ENCODE results near the gene HNRNPLL. TPM values are rescaled to one million over a fixed set of nuclear protein-coding genes. Genes with fewer than 3 reads are reported as not detected.

Gene HNRNPLL
- total and polyA plus RNA-seq, 4 experiments from 2014 or later: 71.2 to 105 (median 88.9) TPM

- no peak for DNase-seq
- Mint-ChIP-seq H3K27ac (peak overlapping the region in 2 of 7 donors; percentile 8 to 15), H3K27me3 (no peaks in the 10 kb centered on the region), H3K9me3 (peaks cover 0 to 1% (median 0%) of the 10 kb centered on the region in 8 donors), H3K4me1 (peaks cover 9 to 20% (median 17%) of the 10 kb centered on the region in 4 donors), H3K4me3 (no peak overlapping the region), H3K36me3 (peaks cover 0 to 6% of the 10 kb centered on the region in 2 donors)
- Histone ChIP-seq H3K9me3 (ENCODE audit: control insufficient read depth in 1 of 2, low read length in 2 of 2) (no peaks in the 10 kb centered on the region), H3K36me3 (ENCODE audit: insufficient read depth, low read length) (no peaks in the 10 kb centered on the region), H3K27me3 (ENCODE audit: insufficient read depth, low read length) (no peaks in the 10 kb centered on the region), H3K27ac (ENCODE audit: low read depth, low read length) (no peak overlapping the region), H3K4me3 (ENCODE audit: low read length in 2 of 2) (no peak overlapping the region), H3K4me1 (ENCODE audit: insufficient read depth, low read length) (peaks cover 5% of the 10 kb centered on the region)
- intact Hi-C loops (cut with micrococcal nuclease): no loop called here
- ChIA-PET CTCF (ENCODE audit: partially characterized antibody) (interaction anchor here (0.6 to 4.8 kb wide), 8 partner anchors 9 to 196 kb away, joined by 3 to 25 read pairs (median 4); no protein-coding TSS in a partner anchor), POLR2A (ENCODE audit: partially characterized antibody) (interaction anchor here (1.8 kb wide), 1 partner anchor 191 kb away, joined by 6 read pairs; no protein-coding TSS in a partner anchor)
These were observed 49.2 kb downstream of the HNRNPLL start for GRCh38 chr2:38553554-38553953.

GRCh38 chr2:38552259-38552658 lies 50.5 kb downstream of the HNRNPLL start:
- DNase-seq: no peak
- H3K4me3 ChIP-seq (ENCODE audit: low read length in 2 of 2): no peak overlapping the region
- H3K36me3 Mint-ChIP-seq: peaks cover 0 to 6% of the 10 kb centered on the region in 2 donors
- no peaks in the 10 kb centered on the region for H3K27me3 ChIP-seq (ENCODE audit: insufficient read depth, low read length)
- H3K27ac ChIP-seq (ENCODE audit: low read depth, low read length): no peak overlapping the region
- ChIA-PET CTCF (ENCODE audit: partially characterized antibody) (interaction anchor here (0.9 to 4.8 kb wide), 2 partner anchors 10 to 16 kb away, joined by 3 to 25 read pairs; no protein-coding TSS in a partner anchor), POLR2A (ENCODE audit: partially characterized antibody) (interaction anchor here (1.0 kb wide), 1 partner anchor 192 kb away, joined by 3 read pairs; no protein-coding TSS in a partner anchor)
- H3K27ac Mint-ChIP-seq: peak overlapping the region; percentile 1 to 89 (median 59)
- H3K4me1 Mint-ChIP-seq: peaks cover 9 to 20% (median 17%) of the 10 kb centered on the region in 4 donors
- peaks cover 0 to 1% (median 0%) of the 10 kb centered on the region in 8 donors for H3K9me3 Mint-ChIP-seq
- peaks cover 5% of the 10 kb centered on the region for H3K4me1 ChIP-seq (ENCODE audit: insufficient read depth, low read length)
- H3K9me3 ChIP-seq (ENCODE audit: control insufficient read depth in 1 of 2, low read length in 2 of 2): no peaks in the 10 kb centered on the region
- no peak overlapping the region for H3K4me3 Mint-ChIP-seq
- no peaks in the 10 kb centered on the region for H3K27me3 Mint-ChIP-seq
- intact Hi-C loops (cut with micrococcal nuclease): no loop called here
- H3K36me3 ChIP-seq (ENCODE audit: insufficient read depth, low read length): no peaks in the 10 kb centered on the region

GRCh38 chr2:38551746-38552145 lies 51.0 kb downstream of the HNRNPLL start:
- ChIA-PET POLR2A (ENCODE audit: partially characterized antibody) (interaction anchor here (1.0 to 1.1 kb wide), 2 partner anchors 192 to 198 kb away, joined by 3 to 4 read pairs; no protein-coding TSS in a partner anchor), CTCF (ENCODE audit: partially characterized antibody) (no interaction called here)

GRCh38 chr2:38551171-38551570 lies 51.6 kb downstream of the HNRNPLL start:
- H3K27me3 Mint-ChIP-seq: no peaks in the 10 kb centered on the region
- CTCF ChIA-PET (ENCODE audit: partially characterized antibody): interaction anchor here (2.3 kb wide), 1 partner anchor 16 kb away, joined by 9 read pairs; no protein-coding TSS in a partner anchor
- H3K27me3 ChIP-seq (ENCODE audit: insufficient read depth, low read length): no peaks in the 10 kb centered on the region
- H3K4me3 Mint-ChIP-seq: no peak overlapping the region
- POLR2A ChIA-PET (ENCODE audit: partially characterized antibody): interaction anchor here (1.1 to 1.3 kb wide), 2 partner anchors 50 to 198 kb away, joined by 4 read pairs; no protein-coding TSS in a partner anchor
- H3K36me3 Mint-ChIP-seq: peaks cover 0 to 6% of the 10 kb centered on the region in 2 donors
- H3K27ac Mint-ChIP-seq: peak overlapping the region in 1 of 7 donors; percentile 80
- H3K9me3 ChIP-seq (ENCODE audit: control insufficient read depth in 1 of 2, low read length in 2 of 2): no peaks in the 10 kb centered on the region
- peaks cover 5% of the 10 kb centered on the region for H3K4me1 ChIP-seq (ENCODE audit: insufficient read depth, low read length)
- peaks cover 7 to 20% (median 17%) of the 10 kb centered on the region in 4 donors for H3K4me1 Mint-ChIP-seq
- DNase-seq: no peak
- H3K36me3 ChIP-seq (ENCODE audit: insufficient read depth, low read length): no peaks in the 10 kb centered on the region
- H3K4me3 ChIP-seq (ENCODE audit: low read length in 2 of 2): no peak overlapping the region
- intact Hi-C loops (cut with micrococcal nuclease): no loop called here
- no peak overlapping the region for H3K27ac ChIP-seq (ENCODE audit: low read depth, low read length)
- peaks cover 0 to 1% (median 0%) of the 10 kb centered on the region in 8 donors for H3K9me3 Mint-ChIP-seq

More at GRCh38 chr2:38551746-38552145, 51.0 kb downstream of the HNRNPLL start:
- Mint-ChIP-seq H3K9me3 (peaks cover 0 to 1% (median 0%) of the 10 kb centered on the region in 8 donors), H3K27me3 (no peaks in the 10 kb centered on the region), H3K36me3 (peaks cover 0 to 6% of the 10 kb centered on the region in 2 donors), H3K4me3 (no peak overlapping the region), H3K4me1 (peaks cover 9 to 20% (median 17%) of the 10 kb centered on the region in 4 donors), H3K27ac (peak overlapping the region in 5 of 7 donors; percentile 7 to 61 (median 42))
- Histone ChIP-seq H3K27ac (ENCODE audit: low read depth, low read length) (no peak overlapping the region), H3K36me3 (ENCODE audit: insufficient read depth, low read length) (no peaks in the 10 kb centered on the region), H3K27me3 (ENCODE audit: insufficient read depth, low read length) (no peaks in the 10 kb centered on the region), H3K9me3 (ENCODE audit: control insufficient read depth in 1 of 2, low read length in 2 of 2) (no peaks in the 10 kb centered on the region), H3K4me3 (ENCODE audit: low read length in 2 of 2) (no peak overlapping the region), H3K4me1 (ENCODE audit: insufficient read depth, low read length) (peaks cover 5% of the 10 kb centered on the region)
- no peak for DNase-seq
- intact Hi-C loops (cut with micrococcal nuclease): no loop called here

GRCh38 chr2:38549851-38550250 lies 52.9 kb downstream of the HNRNPLL start:
- no peaks in the 10 kb centered on the region for H3K9me3 ChIP-seq (ENCODE audit: control insufficient read depth in 1 of 2, low read length in 2 of 2)
- H3K4me1 Mint-ChIP-seq: peaks cover 6 to 20% (median 17%) of the 10 kb centered on the region in 4 donors

GRCh38 chr2:38549071-38549704 lies 53.5 kb downstream of the HNRNPLL start:
- H3K27me3 Mint-ChIP-seq: no peaks in the 10 kb centered on the region
- Histone ChIP-seq H3K9me3 (ENCODE audit: control insufficient read depth in 1 of 2, low read length in 2 of 2) (no peaks in the 10 kb centered on the region), H3K4me3 (ENCODE audit: low read length in 2 of 2) (no peak overlapping the region), H3K27ac (ENCODE audit: low read depth, low read length) (no peak overlapping the region), H3K27me3 (ENCODE audit: insufficient read depth, low read length) (no peaks in the 10 kb centered on the region), H3K4me1 (ENCODE audit: insufficient read depth, low read length) (peaks cover 5% of the 10 kb centered on the region), H3K36me3 (ENCODE audit: insufficient read depth, low read length) (no peaks in the 10 kb centered on the region)
- DNase-seq: no peak
- H3K9me3 Mint-ChIP-seq: peaks cover 0 to 1% (median 0%) of the 10 kb centered on the region in 8 donors
- intact Hi-C loops (cut with micrococcal nuclease): no loop called here
- peaks cover 0 to 3% of the 10 kb centered on the region in 2 donors for H3K36me3 Mint-ChIP-seq
- H3K4me3 Mint-ChIP-seq: no peak overlapping the region
- peaks cover 4 to 21% (median 17%) of the 10 kb centered on the region in 4 donors for H3K4me1 Mint-ChIP-seq
- peak overlapping the region in 1 of 7 donors; percentile 14 for H3K27ac Mint-ChIP-seq
- ChIA-PET POLR2A (ENCODE audit: partially characterized antibody) (interaction anchor here (0.9 to 1.1 kb wide), 2 partner anchors 10 to 202 kb away, joined by 3 to 6 read pairs; partner anchors contain the start of gene SRSF7), CTCF (ENCODE audit: partially characterized antibody) (interaction anchor here (1.2 to 2.3 kb wide), 3 partner anchors 11 to 33 kb away, joined by 3 to 9 read pairs (median 6); no protein-coding TSS in a partner anchor)

More at GRCh38 chr2:38549851-38550250, 52.9 kb downstream of the HNRNPLL start:
- Histone ChIP-seq H3K27ac (ENCODE audit: low read depth, low read length) (no peak overlapping the region), H3K27me3 (ENCODE audit: insufficient read depth, low read length) (no peaks in the 10 kb centered on the region), H3K4me3 (ENCODE audit: low read length in 2 of 2) (no peak overlapping the region), H3K36me3 (ENCODE audit: insufficient read depth, low read length) (no peaks in the 10 kb centered on the region), H3K4me1 (ENCODE audit: insufficient read depth, low read length) (peaks cover 5% of the 10 kb centered on the region)
- ChIA-PET POLR2A (ENCODE audit: partially characterized antibody) (no interaction called here), CTCF (ENCODE audit: partially characterized antibody) (interaction anchor here (2.3 kb wide), 1 partner anchor 14 kb away, joined by 9 read pairs; no protein-coding TSS in a partner anchor)
- Mint-ChIP-seq H3K4me3 (no peak overlapping the region), H3K27ac (peak overlapping the region in 1 of 7 donors; percentile 14), H3K27me3 (no peaks in the 10 kb centered on the region), H3K36me3 (peaks cover 0 to 3% of the 10 kb centered on the region in 2 donors), H3K9me3 (peaks cover 0 to 1% (median 0%) of the 10 kb centered on the region in 8 donors)
- intact Hi-C loops (cut with micrococcal nuclease): no loop called here
- no peak for DNase-seq

- Mint-ChIP-seq H3K36me3 (peaks cover 0 to 3% of the 10 kb centered on the region in 2 donors), H3K4me1 (peaks cover 6 to 25% (median 21%) of the 10 kb centered on the region in 4 donors), H3K27ac (no peak overlapping the region), H3K9me3 (peaks cover 0 to 1% (median 0%) of the 10 kb centered on the region in 8 donors), H3K4me3 (no peak overlapping the region), H3K27me3 (no peaks in the 10 kb centered on the region)
- intact Hi-C loops (cut with micrococcal nuclease): no loop called here
- no peak for DNase-seq
- H3K27ac ChIP-seq (ENCODE audit: low read depth, low read length): no peak overlapping the region
- no peak overlapping the region for H3K4me3 ChIP-seq (ENCODE audit: low read length in 2 of 2)
- H3K27me3 ChIP-seq (ENCODE audit: insufficient read depth, low read length): no peaks in the 10 kb centered on the region
- H3K4me1 ChIP-seq (ENCODE audit: insufficient read depth, low read length): peaks cover 15% of the 10 kb centered on the region
- ChIA-PET POLR2A (ENCODE audit: partially characterized antibody) (interaction anchor here (0.9 to 1.1 kb wide), 2 partner anchors 197 to 203 kb away, joined by 3 to 6 read pairs; partner anchors contain the start of gene SRSF7), CTCF (ENCODE audit: partially characterized antibody) (interaction anchor here (0.6 to 2.3 kb wide), 4 partner anchors 8 to 34 kb away, joined by 3 to 6 read pairs (median 3); no protein-coding TSS in a partner anchor)
- no peaks in the 10 kb centered on the region for H3K9me3 ChIP-seq (ENCODE audit: control insufficient read depth in 1 of 2, low read length in 2 of 2)
- H3K36me3 ChIP-seq (ENCODE audit: insufficient read depth, low read length): no peaks in the 10 kb centered on the region
These were observed 54.9 kb downstream of the HNRNPLL start for GRCh38 chr2:38547791-38548190.
